HG03196 (cell line): ENCODE data around the gene GGPS1.
"Not testable (repeated sequence)": the region's sequence is repeated elsewhere in the genome, so short reads cannot be mapped to it uniquely, and the experiment has no call there.

Experiments used
- ATAC-seq: cut with Tn5 transposase; IDR thresholded peaks from one replicate; pipeline ENCODE4 v1.9.1; 2021; ENCODE audit not compliant: unreplicated experiment

GGPS1 gene

GRCh38 chr1:235328271-235329138, at the start of gene GGPS1:
Gene GGPS1, plus strand, starts transcription at chr1:235328570. Its CDS starts 6,695 bp downstream, at chr1:235335265.
- peak; percentile 80 for ATAC-seq

GRCh38 chr1:235278915-235279292, 49.5 kb upstream of the GGPS1 start:
- no peak for ATAC-seq

- no peak for ATAC-seq
These were observed 48.7 kb upstream of the GGPS1 start for GRCh38 chr1:235279694-235280093.

GRCh38 chr1:235280467-235280866, 47.9 kb upstream of the GGPS1 start:
- no peak for ATAC-seq

- not testable (repeated sequence) for ATAC-seq
These were observed 44.7 kb upstream of the GGPS1 start for GRCh38 chr1:235283636-235284035.

- no peak for ATAC-seq
These were observed 44.1 kb upstream of the GGPS1 start for GRCh38 chr1:235284231-235284769.

GRCh38 chr1:235286667-235287066, 41.7 kb upstream of the GGPS1 start:
- no peak for ATAC-seq

- no peak for ATAC-seq
These were observed 41.0 kb upstream of the GGPS1 start for GRCh38 chr1:235287208-235287882.

GRCh38 chr1:235289859-235290739, 38.3 kb upstream of the GGPS1 start:
- no peak for ATAC-seq

- no peak for ATAC-seq
These were observed 37.4 kb upstream of the GGPS1 start for GRCh38 chr1:235290740-235291502.

GRCh38 chr1:235291599-235292091, 36.7 kb upstream of the GGPS1 start:
- no peak for ATAC-seq

- ATAC-seq: no peak
These were observed 35.6 kb upstream of the GGPS1 start for GRCh38 chr1:235292790-235293189.

GRCh38 chr1:235293322-235293942, 34.9 kb upstream of the GGPS1 start:
- no peak for ATAC-seq

- ATAC-seq: no peak
These were observed 32.4 kb upstream of the GGPS1 start for GRCh38 chr1:235295902-235296350.

GRCh38 chr1:235296729-235297128, 31.6 kb upstream of the GGPS1 start:
- no peak for ATAC-seq

GRCh38 chr1:235297579-235297978, 30.8 kb upstream of the GGPS1 start:
- no peak for ATAC-seq

- no peak for ATAC-seq
These were observed 29.6 kb upstream of the GGPS1 start for GRCh38 chr1:235298758-235299157.

- no peak for ATAC-seq
These were observed 29.1 kb upstream of the GGPS1 start for GRCh38 chr1:235299169-235299858.

- ATAC-seq: no peak
These were observed 26.2 kb upstream of the GGPS1 start for GRCh38 chr1:235302143-235302542.
